ENCODE measurements around the gene ZNF43.
"Not testable (repeated sequence)": the region's sequence is repeated elsewhere in the genome, so short reads cannot be mapped to it uniquely, and the experiment has no call there.

ZNF43 gene

DNA sequence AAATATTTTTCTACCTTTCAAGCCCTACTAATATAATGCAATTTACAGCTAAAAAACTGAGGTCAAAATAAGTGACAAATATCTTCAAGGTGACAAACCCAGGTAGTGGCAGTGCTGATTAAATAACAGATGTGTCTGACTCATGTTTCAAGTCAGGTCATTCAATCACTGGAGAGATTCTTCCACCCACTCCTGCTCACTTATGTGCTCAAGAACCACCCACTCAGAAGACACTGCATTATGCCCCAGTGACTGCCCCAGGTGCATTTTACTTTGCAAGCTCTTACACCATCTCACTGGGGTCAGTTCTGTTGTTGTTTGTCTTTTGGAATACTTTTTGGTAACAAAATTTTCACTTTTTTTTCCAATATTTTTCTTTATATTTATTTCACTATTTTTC is 70.8 kb downstream of the ZNF43 start:
- H3K27ac Mint-ChIP-seq = peak overlapping the region; percentile 5
- H3K9me3 Mint-ChIP-seq = peaks cover 0 to 2% of the 10 kb centered on the region in 2 donors
- peaks cover 7 to 18% of the 10 kb centered on the region in 2 donors for H3K4me1 Mint-ChIP-seq
- ATAC-seq (replicated peaks) (peak in 1 of 2 donors; percentile 4), DNase-seq (no peak)
- no peaks in the 10 kb centered on the region for H3K27me3 Mint-ChIP-seq
- peaks cover 30 to 37% of the 10 kb centered on the region in 2 donors for H3K36me3 Mint-ChIP-seq
- peak overlapping the region in 1 of 2 donors; percentile 95 for H3K4me3 Mint-ChIP-seq

DNA sequence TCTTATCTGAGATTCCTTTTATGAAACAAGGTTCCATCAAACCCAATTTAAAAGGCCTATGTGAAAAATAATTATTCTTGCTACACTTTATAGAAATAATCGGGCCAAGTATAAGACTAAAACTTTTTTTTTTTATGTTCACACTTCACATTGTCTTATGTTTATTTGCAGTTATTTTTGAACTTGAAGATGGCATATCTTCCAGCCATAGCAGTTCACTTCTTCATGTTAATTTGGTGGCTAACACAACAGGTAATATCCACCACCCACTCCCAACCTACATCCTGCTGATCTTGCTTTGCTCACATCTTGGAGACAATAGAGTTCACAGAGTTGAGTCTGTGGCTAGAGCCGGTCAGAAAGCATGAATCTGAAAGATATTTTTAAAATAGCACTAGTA is 74.4 kb downstream of the ZNF43 start:
- DNase-seq; H3K27ac Mint-ChIP-seq; H3K9me3 Mint-ChIP-seq; H3K4me3 Mint-ChIP-seq; ATAC-seq (replicated peaks); H3K27me3 Mint-ChIP-seq: not testable (repeated sequence)
- H3K36me3 Mint-ChIP-seq = peaks cover 55 to 66% of the 10 kb centered on the region in 2 donors
- H3K4me1 Mint-ChIP-seq = peaks cover 12 to 17% of the 10 kb centered on the region in 2 donors

DNA sequence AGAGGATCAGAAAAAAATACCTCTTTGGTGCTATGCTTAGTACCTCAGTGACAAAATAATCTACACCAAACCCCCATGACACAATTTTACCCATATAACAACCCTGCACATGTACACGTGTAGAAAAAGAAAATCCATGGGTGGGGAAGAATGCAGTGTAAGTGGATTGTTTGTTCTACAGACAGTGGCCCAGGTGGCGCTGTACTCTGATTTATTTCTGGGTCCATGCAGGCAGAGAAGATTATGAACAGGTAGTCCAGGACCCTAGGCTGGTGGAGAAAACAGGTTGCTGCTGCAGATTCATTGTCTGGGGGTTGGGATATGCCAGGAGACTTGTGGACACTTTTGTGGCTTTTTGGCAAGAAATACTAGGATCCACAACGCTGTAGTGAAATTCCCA is 77.7 kb downstream of the ZNF43 start:
- peaks cover 0 to 14% of the 10 kb centered on the region in 2 donors for H3K9me3 Mint-ChIP-seq
- H3K36me3 Mint-ChIP-seq = peaks cover 68 to 80% of the 10 kb centered on the region in 2 donors
- H3K4me3 Mint-ChIP-seq = no peak overlapping the region
- ATAC-seq (replicated peaks) (no peak), DNase-seq (no peak)
- H3K4me1 Mint-ChIP-seq = peaks cover 5 to 16% of the 10 kb centered on the region in 2 donors
- no peak overlapping the region for H3K27ac Mint-ChIP-seq
- H3K27me3 Mint-ChIP-seq = no peaks in the 10 kb centered on the region

DNA sequence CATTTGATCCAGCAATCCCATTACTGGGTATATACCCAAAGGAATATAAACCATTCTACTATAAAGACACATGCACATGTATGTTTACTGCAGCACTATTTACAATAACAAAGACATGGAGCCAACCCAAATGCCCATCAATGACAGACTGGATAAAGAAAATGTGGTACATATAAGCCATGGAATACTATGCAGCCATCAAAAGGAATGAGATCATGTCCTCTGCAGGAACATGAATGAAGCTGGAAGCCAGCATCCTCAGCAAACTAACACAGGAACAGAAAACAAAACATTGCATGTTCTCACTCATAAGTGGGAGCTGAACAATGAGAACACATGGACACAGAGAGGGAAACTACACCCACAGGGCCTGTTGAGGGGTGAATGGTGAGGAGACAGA is 80.4 kb downstream of the ZNF43 start:
- H3K4me1 Mint-ChIP-seq = peaks cover 5 to 14% of the 10 kb centered on the region in 2 donors
- not testable (repeated sequence) for H3K4me3 Mint-ChIP-seq; ATAC-seq (replicated peaks); H3K27me3 Mint-ChIP-seq; DNase-seq; H3K27ac Mint-ChIP-seq
- peaks cover 67 to 85% of the 10 kb centered on the region in 2 donors for H3K36me3 Mint-ChIP-seq
- peaks cover 0 to 13% of the 10 kb centered on the region in 2 donors for H3K9me3 Mint-ChIP-seq
